AG04450 (cell line): ENCODE results near the gene CNN2. TPM values are rescaled to one million over a fixed set of nuclear protein-coding genes. Genes with fewer than 3 reads are reported as not detected.

Experiments
- CTCF ChIA-PET: fragments of 300-600, 350-600 bp; formaldehyde crosslinking; extraction: SDS; loops from one replicate; lab custom pipeline; 2022; ENCODE audit warnings: antibody characterized with exemption, inconsistent platforms; lab: Charles Lee
- POLR2A ChIA-PET: fragments of 350-600 bp; formaldehyde crosslinking; extraction: SDS; loops from one replicate; lab custom pipeline; 2021; ENCODE audit warnings: antibody characterized with exemption, inconsistent platforms; lab: Yijun Ruan, JAX
- DNase-seq: peaks from one replicate; pipeline ENCODE4 v3.0.0-alpha.2; 2011; ENCODE audit warnings: low read depth, low spot score
- H3K27ac ChIP-seq: one replicate; pipeline ENCODE4 v1.5.1; 2012; ENCODE audit warnings: low read depth, low read length, control low read depth
- H3K27me3 ChIP-seq: one replicate; pipeline ENCODE4 v1.6.0; 2012; ENCODE audit warnings: low read length; ENCODE audit not compliant: control insufficient read depth, insufficient read depth
- H3K4me3 ChIP-seq: 2 replicates; pipeline ENCODE4 v1.5.1; 2011; ENCODE audit warnings: mild to moderate bottlenecking, low read depth, low read length, control low read depth
- H3K9me3 ChIP-seq: 2 replicates; pipeline ENCODE4 v1.5.1; 2012; ENCODE audit warnings: low read length; ENCODE audit not compliant: control insufficient read depth, insufficient read depth
- polyA plus RNA-seq: library from polyadenylated mRNA; depleted of rRNA; stranded (reverse); fragments of >200 nt; gene quantifications from 2 replicates; pipeline ENCODE4 v1.2.3, GENCODE V29; 2011
- TF ChIP-seq, protein P1 (sequence below): IDR thresholded peaks from 2 replicates; pipeline ENCODE4 v1.5.1; 2011; ENCODE audit warnings: low read depth, low read length, control low read depth, inconsistent platforms

Gene CNN2
- polyA plus RNA-seq, 1 experiment = 302 TPM

DNA sequence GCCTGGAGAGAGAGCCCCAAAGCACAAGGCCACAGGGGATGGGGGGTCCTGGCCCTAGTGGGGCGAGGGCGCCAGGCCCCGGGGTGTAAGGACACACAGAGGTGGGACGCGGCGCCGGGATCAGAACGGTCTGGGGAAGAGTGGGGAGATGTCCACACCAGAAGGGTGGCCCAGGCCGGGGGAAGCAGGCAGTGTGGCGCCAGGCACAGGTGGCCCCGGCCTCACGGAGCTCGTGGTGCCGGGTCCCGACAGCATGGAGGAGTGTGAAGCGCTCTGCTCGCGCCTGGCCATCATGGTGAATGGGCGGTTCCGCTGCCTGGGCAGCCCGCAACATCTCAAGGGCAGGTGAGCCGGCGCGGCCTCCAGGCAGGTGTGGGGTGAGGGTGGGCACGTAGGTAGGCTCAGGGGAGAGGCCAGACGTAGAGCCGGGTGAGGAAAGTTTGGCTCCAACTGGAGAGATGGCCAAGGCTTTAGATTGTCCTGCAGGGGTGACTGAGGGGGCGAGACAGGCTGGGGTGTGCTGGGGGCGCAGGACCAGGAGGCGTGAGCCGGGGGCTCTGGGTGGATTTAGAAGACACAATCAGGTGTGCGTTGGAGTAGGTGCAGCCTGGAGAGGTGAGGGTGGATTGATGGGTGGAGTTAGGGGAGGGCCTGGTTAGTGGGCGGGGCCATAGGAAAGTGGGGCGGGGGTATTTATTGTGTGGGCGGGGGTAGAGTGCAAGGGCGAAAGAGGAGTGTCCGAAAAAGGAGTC, 37.7 kb downstream of the CNN2 start:
- no peak for DNase-seq
- ChIA-PET CTCF (interaction anchor here (0.6 to 1.1 kb wide), 3 partner anchors 12 to 37 kb away, joined by 3 to 4 read pairs (median 3); no protein-coding TSS in a partner anchor), POLR2A (interaction anchor here (1.0 kb wide), 2 partner anchors 12 to 21 kb away, joined by 3 to 5 read pairs; no protein-coding TSS in a partner anchor)

DNA sequence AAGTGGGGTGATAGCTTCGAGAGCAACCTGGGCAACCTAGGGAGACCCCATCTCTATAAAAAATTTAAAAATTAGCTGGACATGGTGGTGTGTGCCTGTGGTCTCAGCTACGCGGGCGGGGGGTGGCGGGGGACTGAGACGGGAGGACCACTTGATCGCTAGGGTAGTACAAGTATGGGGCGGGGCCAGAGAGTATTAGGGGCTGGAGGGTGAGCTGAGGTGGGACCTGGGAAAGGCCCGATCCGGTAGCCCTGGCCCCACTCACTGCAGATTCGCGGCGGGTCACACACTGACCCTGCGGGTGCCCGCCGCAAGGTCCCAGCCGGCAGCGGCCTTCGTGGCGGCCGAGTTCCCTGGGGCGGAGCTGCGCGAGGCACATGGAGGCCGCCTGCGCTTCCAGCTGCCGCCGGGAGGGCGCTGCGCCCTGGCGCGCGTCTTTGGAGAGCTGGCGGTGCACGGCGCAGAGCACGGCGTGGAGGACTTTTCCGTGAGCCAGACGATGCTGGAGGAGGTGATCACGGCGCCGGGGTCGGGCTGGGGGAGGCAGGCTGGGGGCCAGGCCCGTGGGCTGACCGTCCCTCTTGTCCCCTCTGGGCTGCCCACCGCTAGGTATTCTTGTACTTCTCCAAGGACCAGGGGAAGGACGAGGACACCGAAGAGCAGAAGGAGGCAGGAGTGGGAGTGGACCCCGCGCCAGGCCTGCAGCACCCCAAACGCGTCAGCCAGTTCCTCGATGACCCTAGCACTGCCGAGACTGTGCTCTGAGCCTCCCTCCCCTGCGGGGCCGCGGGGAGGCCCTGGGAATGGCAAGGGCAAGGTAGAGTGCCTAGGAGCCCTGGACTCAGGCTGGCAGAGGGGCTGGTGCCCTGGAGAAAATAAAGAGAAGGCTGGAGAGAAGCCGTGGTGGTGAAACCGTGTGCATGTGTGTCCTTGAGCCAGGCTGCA, 38.5 kb downstream of the CNN2 start:
- no peak overlapping the region for H3K4me3 ChIP-seq
- H3K9me3 ChIP-seq = peaks cover 33% of the 10 kb centered on the region; the same call in 1 of the 2 replicates
- POLR2A ChIA-PET = interaction anchor here (1.0 kb wide), 2 partner anchors 11 to 20 kb away, joined by 3 to 5 read pairs; no protein-coding TSS in a partner anchor
- peaks cover 22% of the 10 kb centered on the region for H3K27me3 ChIP-seq
- no peak for DNase-seq
- TF ChIP-seq, protein P1, sequence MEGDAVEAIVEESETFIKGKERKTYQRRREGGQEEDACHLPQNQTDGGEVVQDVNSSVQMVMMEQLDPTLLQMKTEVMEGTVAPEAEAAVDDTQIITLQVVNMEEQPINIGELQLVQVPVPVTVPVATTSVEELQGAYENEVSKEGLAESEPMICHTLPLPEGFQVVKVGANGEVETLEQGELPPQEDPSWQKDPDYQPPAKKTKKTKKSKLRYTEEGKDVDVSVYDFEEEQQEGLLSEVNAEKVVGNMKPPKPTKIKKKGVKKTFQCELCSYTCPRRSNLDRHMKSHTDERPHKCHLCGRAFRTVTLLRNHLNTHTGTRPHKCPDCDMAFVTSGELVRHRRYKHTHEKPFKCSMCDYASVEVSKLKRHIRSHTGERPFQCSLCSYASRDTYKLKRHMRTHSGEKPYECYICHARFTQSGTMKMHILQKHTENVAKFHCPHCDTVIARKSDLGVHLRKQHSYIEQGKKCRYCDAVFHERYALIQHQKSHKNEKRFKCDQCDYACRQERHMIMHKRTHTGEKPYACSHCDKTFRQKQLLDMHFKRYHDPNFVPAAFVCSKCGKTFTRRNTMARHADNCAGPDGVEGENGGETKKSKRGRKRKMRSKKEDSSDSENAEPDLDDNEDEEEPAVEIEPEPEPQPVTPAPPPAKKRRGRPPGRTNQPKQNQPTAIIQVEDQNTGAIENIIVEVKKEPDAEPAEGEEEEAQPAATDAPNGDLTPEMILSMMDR = peak; percentile 68
- H3K27ac ChIP-seq = no peak overlapping the region
- CTCF ChIA-PET = interaction anchor here (0.6 to 1.1 kb wide), 4 partner anchors 11 to 130 kb away, joined by 3 to 6 read pairs (median 4); no protein-coding TSS in a partner anchor

More for the DNA sequence above, 37.7 kb downstream of the CNN2 start:
- Histone ChIP-seq H3K9me3 (peaks cover 34% of the 10 kb centered on the region), H3K27ac (no peak overlapping the region), H3K4me3 (no peak overlapping the region), H3K27me3 (peaks cover 15% of the 10 kb centered on the region)
- TF ChIP-seq, protein P1 = no peak

DNA sequence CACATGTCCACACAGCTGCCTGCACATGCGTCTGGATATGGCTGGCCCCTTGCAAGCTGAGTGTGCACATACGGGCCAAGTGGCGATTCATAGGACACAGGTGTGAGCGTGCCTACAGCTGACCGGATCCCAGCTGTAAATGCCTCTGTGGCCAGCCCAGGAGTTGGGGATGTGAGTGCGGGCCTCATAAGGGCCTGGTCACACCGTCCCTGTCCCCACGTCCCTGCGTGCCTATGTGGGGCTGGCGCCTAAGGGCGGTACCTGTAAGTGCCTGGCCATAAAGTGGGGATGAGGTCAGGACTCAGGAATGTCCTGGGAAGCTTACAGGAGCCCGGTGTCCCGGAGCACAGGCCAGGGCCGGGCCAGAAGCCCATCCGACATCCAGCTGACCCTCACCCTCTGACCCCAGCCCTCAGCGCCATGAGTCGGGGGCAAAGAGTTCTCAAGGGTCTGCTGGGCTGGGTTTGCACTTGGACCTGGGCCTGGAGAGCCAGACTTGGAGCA, 39.2 kb downstream of the CNN2 start:
- DNase-seq = no peak
- POLR2A ChIA-PET = no interaction called here
- Histone ChIP-seq H3K27ac (no peak overlapping the region), H3K4me3 (no peak overlapping the region), H3K27me3 (peaks cover 26% of the 10 kb centered on the region), H3K9me3 (peaks cover 31% of the 10 kb centered on the region; the same call in 1 of the 2 replicates)
- CTCF ChIA-PET = interaction anchor here (0.7 kb wide), 1 partner anchor 129 kb away, joined by 6 read pairs; no protein-coding TSS in a partner anchor
- TF ChIP-seq, protein P1 = no peak

DNA sequence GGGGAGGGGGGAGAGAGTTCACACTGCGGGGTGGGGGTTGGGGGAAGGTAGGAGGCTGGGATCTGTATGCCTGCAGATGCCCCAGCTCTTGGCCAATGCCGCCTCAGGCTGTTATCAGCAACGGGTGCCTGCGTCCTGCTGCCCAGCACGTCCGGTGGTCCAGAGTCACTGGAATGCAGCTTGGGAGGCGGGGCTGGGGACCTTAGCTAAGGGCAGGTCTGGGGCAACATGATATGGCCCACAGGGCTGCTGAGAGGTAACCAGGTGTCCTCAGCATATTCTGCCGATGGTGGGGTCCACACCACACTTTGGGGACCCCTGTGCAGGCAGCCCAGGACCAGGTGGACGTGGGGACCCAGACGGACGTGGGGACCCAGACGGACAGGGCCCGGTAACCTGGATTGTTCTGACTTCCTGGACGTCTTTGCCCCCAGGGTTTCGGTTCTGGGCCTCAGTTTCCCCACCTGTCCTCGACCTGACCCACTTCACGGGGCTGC, 39.9 kb downstream of the CNN2 start:
- TF ChIP-seq, protein P1 = no peak
- Histone ChIP-seq H3K27me3 (peaks cover 31% of the 10 kb centered on the region), H3K27ac (no peak overlapping the region), H3K4me3 (no peak overlapping the region), H3K9me3 (peaks cover 31% of the 10 kb centered on the region; the same call in 1 of the 2 replicates)
- CTCF ChIA-PET = no interaction called here
- DNase-seq = no peak
- POLR2A ChIA-PET = no interaction called here
